Renal cortex interstitium (tissue), 15 donors: ENCODE measurements around the gene SZRD1. TPM values are rescaled to one million over a fixed set of nuclear protein-coding genes. Genes with fewer than 3 reads are reported as not detected.
A peak's percentile ranks its signal among the peaks of the same experiment; 100 is the strongest.
"Not testable (repeated sequence)": the region's sequence is repeated elsewhere in the genome, so short reads cannot be mapped to it uniquely, and the experiment has no call there.

ENCODE experiments used
- DNase-seq, 11 donors: peaks; one replicate each; pipeline ENCODE4 v3.0.0-alpha.2; 2013; ENCODE audit warnings: low read depth in 9 of 11, low spot score in 4 of 11; ENCODE audit errors: extremely low read depth in 1 of 11
- long read RNA-seq, 16 experiments: transcript quantifications; one replicate each; lab custom pipeline, GENCODE V29; 2026
- polyA plus RNA-seq, 3 donors: library from polyadenylated mRNA; unstranded; fragments of 120-200 nt; gene quantifications; one replicate each; pipeline ENCODE4 v1.2.1, GENCODE V29; 2013; ENCODE audit not compliant: insufficient read length in 3 of 3

The SZRD1 gene
- polyA plus RNA-seq = 100 to 1,000 TPM; 101 to 122 (median 102) TPM
- long read RNA-seq, donor 1, transcript SZRD1-203 (4 exons, 892 nt) = minor isoform, 6 of 48 reads
- long read RNA-seq, donor 1, transcript SZRD1-210 (3 exons, 3,401 nt) = major isoform, 11 of 48 reads
- long read RNA-seq, donor 1, transcript SZRD1-202 (3 exons, 3,447 nt) = minor isoform, 10 of 48 reads
- long read RNA-seq, donor 1, transcript SZRD1-201 (4 exons, 3,636 nt) = minor isoform, 5 of 48 reads
- long read RNA-seq, donor 1, partial matches to known transcripts = 16 of 48 reads
- long read RNA-seq, donor 1, other reads (novel, unspliced or antisense) = 0 of 48 reads
- long read RNA-seq, donor 2, transcript SZRD1-201 (4 exons, 3,636 nt) = minor isoform, 11 of 71 reads
- long read RNA-seq, donor 2, transcript SZRD1-210 (3 exons, 3,401 nt) = major isoform, 13 of 71 reads
- long read RNA-seq, donor 2, transcript SZRD1-202 (3 exons, 3,447 nt) = minor isoform, 9 of 71 reads
- long read RNA-seq, donor 2, partial matches to known transcripts = 34 of 71 reads
- long read RNA-seq, donor 2, other reads (novel, unspliced or antisense) = 0 of 71 reads
- long read RNA-seq, donor 3, transcript SZRD1-210 (3 exons, 3,401 nt) = minor isoform, 18 of 115 reads
- long read RNA-seq, donor 3, transcript SZRD1-202 (3 exons, 3,447 nt) = major isoform, 31 of 115 reads
- long read RNA-seq, donor 3, transcript SZRD1-201 (4 exons, 3,636 nt) = minor isoform, 13 of 115 reads
- long read RNA-seq, donor 3, partial matches to known transcripts = 50 of 115 reads
- long read RNA-seq, donor 3, other reads (novel, unspliced or antisense) = 0 of 115 reads
- long read RNA-seq, donor 4, transcript SZRD1-210 (3 exons, 3,401 nt) = minor isoform, 18 of 82 reads
- long read RNA-seq, donor 4, transcript SZRD1-202 (3 exons, 3,447 nt) = major isoform, 21 of 82 reads
- long read RNA-seq, donor 4, transcript SZRD1-201 (4 exons, 3,636 nt) = minor isoform, 8 of 82 reads
- long read RNA-seq, donor 4, partial matches to known transcripts = 31 of 82 reads
- long read RNA-seq, donor 4, other reads (novel, unspliced or antisense) = 0 of 82 reads
- long read RNA-seq, donor 5 = 0 reads
- long read RNA-seq, donor 6, transcript SZRD1-210 (3 exons, 3,401 nt) = minor isoform, 14 of 87 reads
- long read RNA-seq, donor 6, transcript SZRD1-202 (3 exons, 3,447 nt) = major isoform, 18 of 87 reads
- long read RNA-seq, donor 6, transcript SZRD1-203 (4 exons, 892 nt) = minor isoform, 5 of 87 reads
- long read RNA-seq, donor 6, transcript SZRD1-201 (4 exons, 3,636 nt) = minor isoform, 13 of 87 reads
- long read RNA-seq, donor 6, partial matches to known transcripts = 37 of 87 reads
- long read RNA-seq, donor 6, other reads (novel, unspliced or antisense) = 0 of 87 reads
- long read RNA-seq, donor 7, transcript SZRD1-202 (3 exons, 3,447 nt) = major isoform, 14 of 93 reads
- long read RNA-seq, donor 7, transcript SZRD1-210 (3 exons, 3,401 nt) = minor isoform, 13 of 93 reads
- long read RNA-seq, donor 7, transcript SZRD1-201 (4 exons, 3,636 nt) = minor isoform, 9 of 93 reads
- long read RNA-seq, donor 7, transcript SZRD1-203 (4 exons, 892 nt) = minor isoform, 5 of 93 reads
- long read RNA-seq, donor 7, partial matches to known transcripts = 52 of 93 reads
- long read RNA-seq, donor 7, other reads (novel, unspliced or antisense) = 0 of 93 reads
- long read RNA-seq, donor 8, transcript SZRD1-202 (3 exons, 3,447 nt) = major isoform, 30 of 117 reads
- long read RNA-seq, donor 8, transcript SZRD1-203 (4 exons, 892 nt) = minor isoform, 7 of 117 reads
- long read RNA-seq, donor 8, transcript SZRD1-210 (3 exons, 3,401 nt) = minor isoform, 22 of 117 reads
- long read RNA-seq, donor 8, transcript SZRD1-201 (4 exons, 3,636 nt) = minor isoform, 12 of 117 reads
- long read RNA-seq, donor 8, partial matches to known transcripts = 46 of 117 reads
- long read RNA-seq, donor 8, other reads (novel, unspliced or antisense) = 0 of 117 reads
- long read RNA-seq, donor 9, transcript SZRD1-201 (4 exons, 3,636 nt) = minor isoform, 16 of 89 reads
- long read RNA-seq, donor 9, transcript SZRD1-210 (3 exons, 3,401 nt) = minor isoform, 17 of 89 reads
- long read RNA-seq, donor 9, transcript SZRD1-202 (3 exons, 3,447 nt) = major isoform, 19 of 89 reads
- long read RNA-seq, donor 9, transcript SZRD1-203 (4 exons, 892 nt) = minor isoform, 8 of 89 reads
- long read RNA-seq, donor 9, partial matches to known transcripts = 29 of 89 reads
- long read RNA-seq, donor 9, other reads (novel, unspliced or antisense) = 0 of 89 reads
- long read RNA-seq, donor 10, transcript SZRD1-210 (3 exons, 3,401 nt) = minor isoform, 17 of 77 reads
- long read RNA-seq, donor 10, transcript SZRD1-202 (3 exons, 3,447 nt) = major isoform, 24 of 77 reads
- long read RNA-seq, donor 10, transcript SZRD1-203 (4 exons, 892 nt) = minor isoform, 7 of 77 reads
- long read RNA-seq, donor 10, transcript SZRD1-201 (4 exons, 3,636 nt) = minor isoform, 7 of 77 reads
- long read RNA-seq, donor 10, partial matches to known transcripts = 22 of 77 reads
- long read RNA-seq, donor 10, other reads (novel, unspliced or antisense) = 0 of 77 reads
- long read RNA-seq, donor 11, transcript SZRD1-203 (4 exons, 892 nt) = minor isoform, 7 of 127 reads
- long read RNA-seq, donor 11, transcript SZRD1-202 (3 exons, 3,447 nt) = major isoform, 25 of 127 reads
- long read RNA-seq, donor 11, transcript SZRD1-201 (4 exons, 3,636 nt) = minor isoform, 13 of 127 reads
- long read RNA-seq, donor 11, transcript SZRD1-210 (3 exons, 3,401 nt) = minor isoform, 20 of 127 reads
- long read RNA-seq, donor 11, partial matches to known transcripts = 62 of 127 reads
- long read RNA-seq, donor 11, other reads (novel, unspliced or antisense) = 0 of 127 reads
- long read RNA-seq, donor 12, partial matches to known transcripts = 0 of 9 reads
- long read RNA-seq, donor 12, other reads (novel, unspliced or antisense) = 0 of 9 reads
- long read RNA-seq, donor 13, transcript SZRD1-210 (3 exons, 3,401 nt) = minor isoform, 22 of 158 reads
- long read RNA-seq, donor 13, transcript SZRD1-201 (4 exons, 3,636 nt) = minor isoform, 15 of 158 reads
- long read RNA-seq, donor 13, transcript SZRD1-203 (4 exons, 892 nt) = minor isoform, 12 of 158 reads
- long read RNA-seq, donor 13, transcript SZRD1-202 (3 exons, 3,447 nt) = major isoform, 43 of 158 reads
- long read RNA-seq, donor 13, partial matches to known transcripts = 66 of 158 reads
- long read RNA-seq, donor 13, other reads (novel, unspliced or antisense) = 0 of 158 reads
- long read RNA-seq, donor 14, transcript SZRD1-201 (4 exons, 3,636 nt) = minor isoform, 9 of 78 reads
- long read RNA-seq, donor 14, transcript SZRD1-210 (3 exons, 3,401 nt) = minor isoform, 14 of 78 reads
- long read RNA-seq, donor 14, transcript SZRD1-202 (3 exons, 3,447 nt) = major isoform, 23 of 78 reads
- long read RNA-seq, donor 14, transcript SZRD1-203 (4 exons, 892 nt) = minor isoform, 8 of 78 reads
- long read RNA-seq, donor 14, partial matches to known transcripts = 24 of 78 reads
- long read RNA-seq, donor 14, other reads (novel, unspliced or antisense) = 0 of 78 reads
- long read RNA-seq, donor 15, transcript SZRD1-210 (3 exons, 3,401 nt) = major isoform, 8 of 40 reads
- long read RNA-seq, donor 15, transcript SZRD1-202 (3 exons, 3,447 nt) = major isoform, 8 of 40 reads
- long read RNA-seq, donor 15, transcript SZRD1-201 (4 exons, 3,636 nt) = minor isoform, 5 of 40 reads
- long read RNA-seq, donor 15, transcript SZRD1-203 (4 exons, 892 nt) = major isoform, 8 of 40 reads
- long read RNA-seq, donor 15, partial matches to known transcripts = 10 of 40 reads
- long read RNA-seq, donor 15, other reads (novel, unspliced or antisense) = 0 of 40 reads
- long read RNA-seq, donor 16, transcript SZRD1-201 (4 exons, 3,636 nt) = minor isoform, 43 of 311 reads
- long read RNA-seq, donor 16, transcript SZRD1-210 (3 exons, 3,401 nt) = minor isoform, 66 of 311 reads
- long read RNA-seq, donor 16, transcript SZRD1-202 (3 exons, 3,447 nt) = major isoform, 86 of 311 reads
- long read RNA-seq, donor 16, transcript SZRD1-203 (4 exons, 892 nt) = minor isoform, 27 of 311 reads
- long read RNA-seq, donor 16, partial matches to known transcripts = 89 of 311 reads
- long read RNA-seq, donor 16, other reads (novel, unspliced or antisense) = 0 of 311 reads

- DNase-seq = peak; percentile 97 to 99 (median 99)
Measured at GRCh38 chr1:16366722-16367257, at the start of gene SZRD1. Gene SZRD1, plus strand, starts transcription at chr1:16367242. Its CDS starts 16 bp downstream, at chr1:16367258.

- DNase-seq = peak in 2 of 11 donors; percentile 2 to 5
Measured at GRCh38 chr1:16318555-16318954, 48.5 kb upstream of the SZRD1 start.

- no peak for DNase-seq
Measured at GRCh38 chr1:16321176-16321867, 45.7 kb upstream of the SZRD1 start.

DNA sequence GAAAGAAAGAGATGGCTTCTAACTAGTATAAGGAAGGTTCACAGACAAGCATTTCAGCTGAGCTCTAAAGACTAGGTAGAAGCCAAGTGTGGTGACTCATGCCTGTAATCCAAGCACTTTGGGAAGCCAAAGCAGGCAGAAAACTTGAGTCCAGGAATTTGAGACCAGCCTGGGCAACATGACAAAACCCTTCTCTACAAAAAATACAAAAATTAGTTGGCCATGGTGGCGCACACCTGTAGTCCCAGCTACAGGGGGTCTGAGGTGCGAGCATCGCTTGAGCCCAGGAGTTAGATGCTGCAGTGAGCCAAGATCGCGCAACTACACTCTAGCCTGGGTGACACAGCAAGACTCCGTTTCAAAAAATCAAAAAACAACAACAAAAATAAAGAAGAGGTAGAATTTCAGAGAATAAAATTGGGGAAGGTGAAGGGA is 42.6 kb upstream of the SZRD1 start:
- no peak for DNase-seq

GRCh38 chr1:16326833-16327404 is 40.1 kb upstream of the SZRD1 start:
- DNase-seq = no peak

- DNase-seq = no peak
Measured at GRCh38 chr1:16334655-16335340, 32.2 kb upstream of the SZRD1 start.

- no peak for DNase-seq
Measured at GRCh38 chr1:16338961-16339360, 28.1 kb upstream of the SZRD1 start.

DNA sequence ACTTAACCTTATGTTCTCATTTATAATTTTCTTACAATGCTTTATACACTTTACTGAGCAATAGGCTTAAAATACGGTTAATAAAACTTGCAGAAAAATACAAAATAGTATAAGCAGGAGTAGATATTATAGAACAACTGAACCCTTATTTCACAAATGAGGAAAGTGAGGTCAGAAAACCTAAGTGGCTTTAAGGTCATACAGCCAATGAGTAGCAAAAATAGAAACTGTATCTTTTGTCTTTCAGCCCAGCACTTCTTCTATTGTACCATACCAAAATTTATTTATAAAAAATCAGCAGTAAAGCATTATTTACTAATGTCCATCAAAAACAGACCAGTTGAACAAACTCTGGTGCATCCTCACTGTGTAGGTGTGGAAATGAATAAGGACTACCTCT is 26.4 kb upstream of the SZRD1 start:
- no peak for DNase-seq

GRCh38 chr1:16342331-16343062 is 24.5 kb upstream of the SZRD1 start:
- no peak for DNase-seq

GRCh38 chr1:16343276-16343675 is 23.8 kb upstream of the SZRD1 start:
- DNase-seq = not testable (repeated sequence)
